Hepatocyte (in vitro differentiated cells): ENCODE data around the gene IRF7. TPM values are rescaled to one million over a fixed set of nuclear protein-coding genes. Genes with fewer than 3 reads are reported as not detected.

Experiments
- DNase-seq: peaks from one replicate; pipeline ENCODE4 v3.0.0-alpha.2; 2016; ENCODE audit warnings: low spot score
- H2AFZ ChIP-seq: fragments of 200-600 bp; sonication (generic); 2 replicates; pipeline ENCODE4 v1.6.0; 2016; ENCODE audit warnings: antibody characterized with exemption, mild to moderate bottlenecking
- H3K27ac ChIP-seq: fragments of 200-600 bp; sonication (generic); 2 replicates; pipeline ENCODE4 v1.5.1; 2016; ENCODE audit warnings: mild to moderate bottlenecking
- H3K27me3 ChIP-seq: fragments of 200-600 bp; sonication (generic); 2 replicates; pipeline ENCODE4 v1.6.1; 2016
- H3K36me3 ChIP-seq: fragments of 200-600 bp; sonication (generic); replicated peaks from 2 replicates; pipeline ENCODE4 v1.5.1; 2016; ENCODE audit warnings: low read depth; ENCODE audit not compliant: insufficient read depth
- H3K4me1 ChIP-seq: fragments of 200-600 bp; sonication (generic); 2 replicates; pipeline ENCODE4 v1.5.1; 2016; ENCODE audit warnings: mild to moderate bottlenecking, moderate library complexity; ENCODE audit not compliant: insufficient read depth
- H3K4me2 ChIP-seq: fragments of 200-600 bp; sonication (generic); 2 replicates; pipeline ENCODE4 v1.6.0; 2016
- H3K4me3 ChIP-seq: fragments of 200-600 bp; sonication (generic); 2 replicates; pipeline ENCODE4 v1.5.1; 2016; ENCODE audit warnings: mild to moderate bottlenecking
- H3K79me2 ChIP-seq: fragments of 200-600 bp; sonication (generic); 2 replicates; pipeline ENCODE4 v1.6.0; 2017; ENCODE audit warnings: mild to moderate bottlenecking
- H3K9me2 ChIP-seq: fragments of 200-600 bp; sonication (generic); replicated peaks from 2 replicates; pipeline ENCODE4 v1.6.0; 2017; ENCODE audit warnings: mild to moderate bottlenecking; ENCODE audit not compliant: insufficient read depth
- H3K9me3 ChIP-seq: fragments of 200-600 bp; sonication (generic); 2 replicates; pipeline ENCODE4 v1.5.1; 2016; ENCODE audit warnings: low read depth, mild to moderate bottlenecking
- H4K20me1 ChIP-seq: fragments of 200-600 bp; sonication (generic); 2 replicates; pipeline ENCODE4 v1.6.0; 2016; ENCODE audit warnings: mild to moderate bottlenecking; ENCODE audit not compliant: insufficient read depth, poor library complexity, severe bottlenecking
- EZH2 ChIP-seq: fragments of 200-600 bp; sonication (generic); IDR thresholded peaks from 2 replicates; pipeline ENCODE4 v1.6.1; 2016; ENCODE audit warnings: antibody characterized with exemption, mild to moderate bottlenecking, borderline replicate concordance
- EZH2phosphoT487 ChIP-seq: fragments of 200-600 bp; sonication (generic); IDR thresholded peaks from one replicate; pipeline ENCODE4 v1.6.1; 2018; ENCODE audit warnings: antibody characterized with exemption, mild to moderate bottlenecking, low read depth, moderate library complexity; ENCODE audit not compliant: unreplicated experiment, severe bottlenecking
- WGBS: methylation state at CpG from one replicate; pipeline ENCODE4 v1.1.6; 2016; ENCODE audit warnings: low lambda C conversion rate; ENCODE audit errors: missing lambda C conversion rate; 5-methylcytosine and 5-hydroxymethylcytosine counted together
- polyA plus RNA-seq: library from polyadenylated mRNA; unstranded; fragments of >200 nt; fragmentation: Nextera tagmentation; extraction: Ambion mirVana; gene quantifications from 2 replicates; pipeline ENCODE4 v1.2.1, GENCODE V29; 2016
- total RNA-seq: library from RNA; depleted of rRNA; stranded (reverse); fragments of >200 nt; gene quantifications from 2 replicates; pipeline ENCODE4 v1.2.3, GENCODE V29; 2014
- TF ChIP-seq, protein P1 (sequence below): fragments of 200-600 bp; sonication (generic); IDR thresholded peaks from 2 replicates; pipeline ENCODE4 v1.5.1; 2016; ENCODE audit warnings: antibody characterized with exemption, mild to moderate bottlenecking; ENCODE audit not compliant: poor library complexity

IRF7 gene
- total and polyA plus RNA-seq, 2 experiments from 2014 or later, result 10.4 to 24.6 TPM

DNA sequence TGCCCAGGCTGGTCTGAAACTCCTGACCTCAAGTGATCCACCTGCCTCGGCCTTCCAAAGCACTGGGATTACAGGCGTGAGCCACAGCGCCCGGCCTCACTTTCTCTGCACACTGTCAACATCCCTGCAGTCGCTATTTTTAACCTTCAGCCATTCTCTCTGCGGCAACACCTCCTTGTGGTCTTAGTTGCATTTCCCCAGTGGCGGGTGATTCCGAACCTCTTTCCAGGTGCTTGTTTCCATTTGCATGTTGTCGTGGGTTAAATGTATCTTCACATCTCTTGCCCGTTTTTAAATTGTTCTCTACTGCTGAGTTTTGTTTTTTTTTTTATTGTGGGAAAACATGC is 13.5 kb upstream of the IRF7 start:
- Histone ChIP-seq H3K4me2 (no peak overlapping the region), H3K4me3 (no peak overlapping the region), H3K27me3 (no peaks in the 10 kb centered on the region), H3K36me3 (no peaks in the 10 kb centered on the region), H3K27ac (no peak overlapping the region), H3K9me3 (no peaks in the 10 kb centered on the region), H2AFZ (no peak overlapping the region), H4K20me1 (no peaks in the 10 kb centered on the region), H3K79me2 (no peaks in the 10 kb centered on the region), H3K4me1 (peaks cover 14% of the 10 kb centered on the region), H3K9me2 (no peaks in the 10 kb centered on the region)
- TF ChIP-seq, protein P1, sequence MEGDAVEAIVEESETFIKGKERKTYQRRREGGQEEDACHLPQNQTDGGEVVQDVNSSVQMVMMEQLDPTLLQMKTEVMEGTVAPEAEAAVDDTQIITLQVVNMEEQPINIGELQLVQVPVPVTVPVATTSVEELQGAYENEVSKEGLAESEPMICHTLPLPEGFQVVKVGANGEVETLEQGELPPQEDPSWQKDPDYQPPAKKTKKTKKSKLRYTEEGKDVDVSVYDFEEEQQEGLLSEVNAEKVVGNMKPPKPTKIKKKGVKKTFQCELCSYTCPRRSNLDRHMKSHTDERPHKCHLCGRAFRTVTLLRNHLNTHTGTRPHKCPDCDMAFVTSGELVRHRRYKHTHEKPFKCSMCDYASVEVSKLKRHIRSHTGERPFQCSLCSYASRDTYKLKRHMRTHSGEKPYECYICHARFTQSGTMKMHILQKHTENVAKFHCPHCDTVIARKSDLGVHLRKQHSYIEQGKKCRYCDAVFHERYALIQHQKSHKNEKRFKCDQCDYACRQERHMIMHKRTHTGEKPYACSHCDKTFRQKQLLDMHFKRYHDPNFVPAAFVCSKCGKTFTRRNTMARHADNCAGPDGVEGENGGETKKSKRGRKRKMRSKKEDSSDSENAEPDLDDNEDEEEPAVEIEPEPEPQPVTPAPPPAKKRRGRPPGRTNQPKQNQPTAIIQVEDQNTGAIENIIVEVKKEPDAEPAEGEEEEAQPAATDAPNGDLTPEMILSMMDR, result peak; percentile 17
- TF ChIP-seq EZH2phosphoT487, result no peak
- TF ChIP-seq EZH2, result no peak
- peak; percentile 61 for DNase-seq
- WGBS, result 40% methylated on average over 10 of the region's 10 CpGs

- H2AFZ ChIP-seq, result no peak overlapping the region
- no peak for DNase-seq
- peaks cover 14% of the 10 kb centered on the region for H3K4me1 ChIP-seq
- no peak overlapping the region for H3K4me3 ChIP-seq
- H3K9me2 ChIP-seq, result no peaks in the 10 kb centered on the region
- H3K36me3 ChIP-seq, result no peaks in the 10 kb centered on the region
- WGBS, result 96% methylated on average over 30 of the region's 31 CpGs
- TF ChIP-seq EZH2 (no peak), EZH2phosphoT487 (no peak)
- TF ChIP-seq, protein P1, result no peak
- H3K9me3 ChIP-seq, result no peaks in the 10 kb centered on the region
- no peaks in the 10 kb centered on the region for H4K20me1 ChIP-seq
- no peak overlapping the region for H3K27ac ChIP-seq
- H3K4me2 ChIP-seq, result no peak overlapping the region
- H3K27me3 ChIP-seq, result no peaks in the 10 kb centered on the region
- H3K79me2 ChIP-seq, result no peaks in the 10 kb centered on the region
Measured at GRCh38 chr11:628056-628455, 12.3 kb upstream of the IRF7 start.

GRCh38 chr11:627308-627576 is 11.5 kb upstream of the IRF7 start:
- Histone ChIP-seq H3K9me2 (no peaks in the 10 kb centered on the region), H3K79me2 (no peaks in the 10 kb centered on the region), H3K4me3 (no peak overlapping the region), H3K36me3 (no peaks in the 10 kb centered on the region), H3K4me1 (peaks cover 14% of the 10 kb centered on the region), H3K27ac (no peak overlapping the region), H3K27me3 (no peaks in the 10 kb centered on the region), H2AFZ (no peak overlapping the region), H3K9me3 (no peaks in the 10 kb centered on the region), H3K4me2 (peak overlapping the region; percentile 72), H4K20me1 (no peaks in the 10 kb centered on the region)
- no CpG with 5 or more reads among the region's 28 CpGs for WGBS
- TF ChIP-seq, protein P1, result no peak
- TF ChIP-seq EZH2 (no peak), EZH2phosphoT487 (no peak)
- no peak for DNase-seq
